Uterus (tissue), 4 donors: ENCODE results near the gene EEA1. TPM values are rescaled to one million over a fixed set of nuclear protein-coding genes. Genes with fewer than 3 reads are reported as not detected.

ENCODE experiments used
- DNase-seq, 2 donors: peaks; one replicate each; pipeline ENCODE4 v3.0.0-alpha.2; 2019 to 2020
- H3K27ac ChIP-seq, 2 donors: fragments of 200-600 bp; sonication (generic); 1 replicate in 1 of 2; 2 replicates in 1 of 2; pipeline ENCODE4 v1.5.1; 2016 to 2018
- H3K27me3 ChIP-seq, 2 donors: fragments of 200-600 bp; sonication (generic); one replicate each; pipeline ENCODE4 v1.5.1; 2018 to 2019; ENCODE audit warnings: control low read depth in 1 of 2
- H3K36me3 ChIP-seq, 2 donors: fragments of 200-600 bp; sonication (generic); one replicate each; pipeline ENCODE4 v1.5.1; 2019; ENCODE audit warnings: control low read depth in 1 of 2
- H3K4me1 ChIP-seq, 2 donors: fragments of 200-600 bp; sonication (generic); one replicate each; pipeline ENCODE4 v1.5.1; 2018 to 2019; ENCODE audit warnings: control low read depth in 1 of 2
- H3K4me3 ChIP-seq, 2 donors: fragments of 200-600 bp; sonication (generic); 1 replicate in 1 of 2; 2 replicates in 1 of 2; pipeline ENCODE4 v1.5.1; 2018 to 2019; ENCODE audit warnings: mild to moderate bottlenecking in 1 of 2
- H3K9me3 ChIP-seq, 2 donors: fragments of 200-600 bp; sonication (generic); one replicate each; pipeline ENCODE4 v1.5.1; 2019; ENCODE audit warnings: control low read depth in 1 of 2
- CTCF ChIP-seq, 4 experiments: fragments of 200-600 bp in 2 of 4; fragments of 450-650 bp in 2 of 4; sonication (generic) in 2 of 4; IDR thresholded peaks; one replicate each; pipeline ENCODE4 v1.5.1; 2016 to 2019; ENCODE audit warnings: antibody characterized with exemption in 4 of 4, mild to moderate bottlenecking in 2 of 4, moderate library complexity in 1 of 4
- POLR2A ChIP-seq, 2 donors: fragments of 450-650 bp; IDR thresholded peaks; one replicate each; pipeline ENCODE4 v1.6.1; 2016; ENCODE audit warnings: antibody characterized with exemption in 2 of 2, mild to moderate bottlenecking in 1 of 2, moderate library complexity in 1 of 2
- intact Hi-C: fragments of 100-400 bp; cut with DNase I; formaldehyde crosslinking; loops from one replicate; pipeline ENCODE4 v1.15.1; 2023; ENCODE audit warnings: low total_unique reads
- total RNA-seq, 4 donors: library from RNA; depleted of rRNA in 3 of 4; stranded (reverse); fragments of >200 nt in 3 of 4; gene quantifications; one replicate each; pipeline versions ENCODE4 v1.1.0 to v1.2.4, GENCODE V29; 2014 to 2023
- donor health status: DM: yes; HTN: yes; CAD: no.

Gene EEA1
- total RNA-seq, 4 donors from 2014 or later, result 15.4 to 53.0 (median 31.6) TPM

- Histone ChIP-seq H3K4me3 (peak overlapping the region; percentile 65 to 99), H3K36me3 (no peaks in the 10 kb centered on the region), H3K4me1 (no peaks in the 10 kb centered on the region), H3K27ac (peak overlapping the region; percentile 98 to 100), H3K27me3 (no peaks in the 10 kb centered on the region), H3K9me3 (no peaks in the 10 kb centered on the region)
- intact Hi-C loops, result no loop called here
- peak; percentile 34 to 44 for DNase-seq
- TF ChIP-seq CTCF (IDR thresholded peaks at IDR 0.05) (no peak), POLR2A (IDR thresholded peaks at IDR 0.05) (no peak)
These were observed 604 bp downstream of the EEA1 start for GRCh38 chr12:92928421-92928961.

GRCh38 chr12:92927436-92928281, 1.4 kb downstream of the EEA1 start:
- intact Hi-C loops, result no loop called here
- no peaks in the 10 kb centered on the region for H3K4me1 ChIP-seq
- no peaks in the 10 kb centered on the region for H3K36me3 ChIP-seq
- peak overlapping the region; percentile 65 to 99 for H3K4me3 ChIP-seq
- H3K27me3 ChIP-seq, result no peaks in the 10 kb centered on the region
- H3K9me3 ChIP-seq, result no peaks in the 10 kb centered on the region
- TF ChIP-seq CTCF (IDR thresholded peaks at IDR 0.05) (no peak), POLR2A (IDR thresholded peaks at IDR 0.05) (no peak)
- no peak for DNase-seq
- H3K27ac ChIP-seq, result peak overlapping the region; percentile 98 to 100

GRCh38 chr12:92927055-92927435, 2.0 kb downstream of the EEA1 start:
- H3K4me1 ChIP-seq, result no peaks in the 10 kb centered on the region

GRCh38 chr12:92926549-92926948, 2.5 kb downstream of the EEA1 start:
- H3K27ac ChIP-seq, result peak overlapping the region; percentile 98 to 100
- no peaks in the 10 kb centered on the region for H3K36me3 ChIP-seq
- H3K4me1 ChIP-seq, result no peaks in the 10 kb centered on the region
- TF ChIP-seq CTCF (IDR thresholded peaks at IDR 0.05), result no peak
- no peak for TF ChIP-seq POLR2A (IDR thresholded peaks at IDR 0.05)
- H3K27me3 ChIP-seq, result no peaks in the 10 kb centered on the region
- no peak for DNase-seq
- no peaks in the 10 kb centered on the region for H3K9me3 ChIP-seq
- intact Hi-C loops, result no loop called here
- H3K4me3 ChIP-seq, result no peak overlapping the region

More at GRCh38 chr12:92927055-92927435, 2.0 kb downstream of the EEA1 start:
- TF ChIP-seq CTCF (IDR thresholded peaks at IDR 0.05), result peak in 2 of 4 experiments; percentile 5 to 10
- no peak for TF ChIP-seq POLR2A (IDR thresholded peaks at IDR 0.05)
- intact Hi-C loops, result no loop called here
- no peaks in the 10 kb centered on the region for H3K9me3 ChIP-seq
- H3K27me3 ChIP-seq, result no peaks in the 10 kb centered on the region
- no peak overlapping the region for H3K4me3 ChIP-seq
- H3K36me3 ChIP-seq, result no peaks in the 10 kb centered on the region
- peak overlapping the region; percentile 98 to 100 for H3K27ac ChIP-seq
- no peak for DNase-seq

- TF ChIP-seq POLR2A (IDR thresholded peaks at IDR 0.05) (no peak), CTCF (IDR thresholded peaks at IDR 0.05) (no peak)
- intact Hi-C loops, result no loop called here
- DNase-seq, result no peak
- H3K4me3 ChIP-seq, result no peak overlapping the region
- no peaks in the 10 kb centered on the region for H3K9me3 ChIP-seq
- no peaks in the 10 kb centered on the region for H3K27me3 ChIP-seq
- H3K36me3 ChIP-seq, result no peaks in the 10 kb centered on the region
- no peak overlapping the region for H3K27ac ChIP-seq
- no peaks in the 10 kb centered on the region for H3K4me1 ChIP-seq
These were observed 7.2 kb downstream of the EEA1 start for GRCh38 chr12:92921877-92922276.
